Fibroblast of skin of left quadriceps (primary cell): ENCODE measurements around the gene IL1A.

Source experiments
- DNase-seq, 2 experiments: peaks; one replicate each; pipeline ENCODE4 v3.0.0-alpha.2; 2013; ENCODE audit warnings: low read depth in 2 of 2

The IL1A gene

DNA sequence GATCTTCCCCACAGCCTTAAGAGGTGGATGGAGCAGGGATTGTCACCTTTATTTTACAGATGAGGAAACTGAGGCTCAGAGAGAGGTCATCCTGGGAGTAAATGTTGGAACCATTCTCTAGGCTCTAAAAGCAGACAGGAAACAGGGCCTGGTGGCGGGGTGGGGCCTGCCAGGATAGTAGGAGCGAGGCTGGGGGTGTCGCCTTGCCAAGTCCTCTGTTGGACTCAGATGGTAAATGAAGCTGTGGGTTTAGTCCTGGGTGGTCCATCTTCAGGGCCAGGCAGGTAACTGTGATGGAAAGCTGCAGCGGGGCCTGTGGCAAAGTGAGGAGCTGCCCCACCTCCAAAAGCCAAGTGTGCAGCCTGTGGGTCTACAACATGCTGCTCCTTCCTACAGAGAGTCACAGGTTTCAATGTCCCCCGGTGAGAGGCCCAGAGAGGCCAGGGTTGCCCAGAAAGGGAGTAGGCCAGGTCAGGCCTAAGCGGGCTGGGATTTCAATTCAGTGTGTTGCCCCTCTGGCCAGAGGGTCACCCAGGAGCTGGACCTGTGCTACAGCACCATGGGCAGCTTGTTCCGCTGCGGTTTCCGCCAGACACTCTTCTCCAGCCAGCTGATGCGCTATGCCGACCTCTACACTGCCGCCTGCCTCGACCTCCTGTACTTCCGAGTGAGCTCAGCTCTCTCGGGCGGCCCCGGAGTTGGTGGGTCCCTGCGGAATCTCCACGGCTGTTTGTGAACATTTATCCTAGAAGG is 56.8 kb downstream of the IL1A start:
- no peak for DNase-seq

GRCh38 chr2:112726487-112727190 is 57.7 kb downstream of the IL1A start:
- DNase-seq, result peak; percentile 75 to 76

GRCh38 chr2:112725545-112726457 is 58.5 kb downstream of the IL1A start:
- no peak for DNase-seq

DNA sequence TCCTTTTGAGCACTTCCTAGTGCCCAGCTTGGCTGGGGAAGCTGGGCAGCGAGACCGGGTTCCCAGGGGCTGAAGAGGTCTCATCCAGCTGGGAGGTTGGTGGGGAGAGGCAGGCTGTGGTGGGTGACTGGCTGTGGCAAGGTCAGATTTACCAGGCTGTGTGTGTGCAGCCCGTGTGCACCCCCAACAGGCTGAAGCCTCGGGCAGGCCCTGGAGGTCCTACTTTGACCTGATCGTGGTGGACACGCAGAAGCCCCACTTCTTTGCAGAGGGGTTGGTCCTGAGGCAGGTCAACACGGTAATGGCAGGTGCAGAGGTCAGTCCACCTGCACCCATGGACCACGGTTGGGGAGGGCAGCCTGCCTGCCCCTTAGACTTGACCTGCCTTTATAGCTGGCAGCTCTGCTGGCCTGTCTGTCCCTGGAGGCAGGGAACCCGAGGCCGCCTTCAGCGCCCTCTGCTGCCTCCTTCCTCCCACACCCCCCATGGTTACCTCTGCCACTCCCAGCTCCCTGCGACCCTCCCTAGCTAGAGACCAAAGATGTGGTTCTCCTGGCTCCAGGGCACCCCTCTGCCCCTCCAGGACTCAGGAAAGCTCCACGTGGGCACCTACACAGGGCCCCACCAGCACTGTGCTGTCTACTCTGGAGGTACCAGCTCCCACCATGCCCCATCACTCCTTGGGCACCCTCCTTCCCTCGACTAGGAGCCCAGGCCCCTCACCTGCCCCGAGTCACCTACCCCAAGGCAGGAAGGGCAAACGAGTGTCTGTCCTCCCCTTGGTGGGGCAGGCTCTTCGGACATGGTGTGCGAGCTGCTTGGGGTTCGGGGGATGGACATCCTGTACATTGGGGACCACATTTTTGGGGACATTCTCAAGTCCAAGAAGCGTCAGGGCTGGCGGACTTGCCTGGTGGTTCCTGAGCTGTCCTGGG is 59.4 kb downstream of the IL1A start:
- no peak for DNase-seq

GRCh38 chr2:112723995-112724394 is 60.3 kb downstream of the IL1A start:
- no peak for DNase-seq
